ENCODE data around the gene SOHLH1. TPM values are rescaled to one million over a fixed set of nuclear protein-coding genes. Genes with fewer than 3 reads are reported as not detected.
"Not testable (repeated sequence)": the region's sequence is repeated elsewhere in the genome, so short reads cannot be mapped to it uniquely, and the experiment has no call there.

SOHLH1 gene
- total RNA-seq, 1 donor from 2014 or later = not detected

GRCh38 chr9:135676891-135677290 lies 22.4 kb downstream of the SOHLH1 start:
- no peak for ATAC-seq
- H3K4me1 ChIP-seq = no peaks in the 10 kb centered on the region
- no peak for DNase-seq

GRCh38 chr9:135674977-135675376 lies 24.3 kb downstream of the SOHLH1 start:
- H3K27ac ChIP-seq = no peak overlapping the region
- no peak overlapping the region for H3K4me3 ChIP-seq
- H3K4me1 ChIP-seq = no peaks in the 10 kb centered on the region
- H3K36me3 ChIP-seq = no peaks in the 10 kb centered on the region
- DNase-seq (no peak), ATAC-seq (no peak)
- H3K27me3 ChIP-seq (ENCODE audit: low read depth) = peaks cover 13% of the 10 kb centered on the region
- intact Hi-C loops (cut with DNase I) = no loop called here
- H3K9me3 ChIP-seq = no peaks in the 10 kb centered on the region
- no peak for TF ChIP-seq CTCF (IDR thresholded peaks at IDR 0.05)

More at GRCh38 chr9:135676891-135677290, 22.4 kb downstream of the SOHLH1 start:
- Histone ChIP-seq H3K4me3 (no peak overlapping the region), H3K27ac (no peak overlapping the region), H3K27me3 (ENCODE audit: low read depth) (peaks cover 10% of the 10 kb centered on the region), H3K36me3 (no peaks in the 10 kb centered on the region), H3K9me3 (no peaks in the 10 kb centered on the region)
- intact Hi-C loops (cut with DNase I) = no loop called here
- no peak for TF ChIP-seq CTCF (IDR thresholded peaks at IDR 0.05)

- no peaks in the 10 kb centered on the region for H3K9me3 ChIP-seq
- peak; percentile 21 for DNase-seq
- no peaks in the 10 kb centered on the region for H3K4me1 ChIP-seq
- no peak overlapping the region for H3K27ac ChIP-seq
- H3K27me3 ChIP-seq (ENCODE audit: low read depth) = peaks cover 13% of the 10 kb centered on the region
- ATAC-seq = no peak
- intact Hi-C loops (cut with DNase I) = no loop called here
- TF ChIP-seq CTCF (IDR thresholded peaks at IDR 0.05) = no peak
- no peaks in the 10 kb centered on the region for H3K36me3 ChIP-seq
- H3K4me3 ChIP-seq = no peak overlapping the region
These were observed 25.3 kb downstream of the SOHLH1 start for GRCh38 chr9:135673941-135674340.

GRCh38 chr9:135672786-135673185 lies 26.5 kb downstream of the SOHLH1 start:
- H3K9me3 ChIP-seq; intact Hi-C loops (cut with DNase I); ATAC-seq; H3K36me3 ChIP-seq; H3K4me1 ChIP-seq; H3K4me3 ChIP-seq; H3K27ac ChIP-seq: not testable (repeated sequence)
- peak; percentile 7 for DNase-seq
- peaks cover 13% of the 10 kb centered on the region for H3K27me3 ChIP-seq (ENCODE audit: low read depth)

- Histone ChIP-seq H3K27ac (no peak overlapping the region), H3K27me3 (ENCODE audit: low read depth) (peaks cover 13% of the 10 kb centered on the region), H3K9me3 (no peaks in the 10 kb centered on the region), H3K36me3 (no peaks in the 10 kb centered on the region), H3K4me3 (no peak overlapping the region), H3K4me1 (no peaks in the 10 kb centered on the region)
- intact Hi-C loops (cut with DNase I) = no loop called here
- no peak for TF ChIP-seq CTCF (IDR thresholded peaks at IDR 0.05)
- ATAC-seq (no peak), DNase-seq (no peak)
These were observed 27.7 kb downstream of the SOHLH1 start for GRCh38 chr9:135671591-135672041.

GRCh38 chr9:135670721-135671590 lies 28.3 kb downstream of the SOHLH1 start:
- Histone ChIP-seq H3K27ac (no peak overlapping the region), H3K27me3 (ENCODE audit: low read depth) (peaks cover 15% of the 10 kb centered on the region), H3K4me3 (no peak overlapping the region), H3K4me1 (no peaks in the 10 kb centered on the region), H3K9me3 (no peaks in the 10 kb centered on the region), H3K36me3 (no peaks in the 10 kb centered on the region)
- DNase-seq (no peak), ATAC-seq (peak in 1 of 2 donors; percentile 7)
- intact Hi-C loops (cut with DNase I) = no loop called here
- TF ChIP-seq CTCF (IDR thresholded peaks at IDR 0.05) = no peak

Measured in lower lobe of right lung (tissue), 2 donors.